Right kidney (tissue), 1 donor: Measurements from ENCODE around the gene WBP2.
"Not testable (repeated sequence)": the region's sequence is repeated elsewhere in the genome, so short reads cannot be mapped to it uniquely, and the experiment has no call there.

Source experiments
- DNase-seq: peaks from one replicate; pipeline ENCODE4 v3.0.0-alpha.2; 2016

Gene WBP2

DNA sequence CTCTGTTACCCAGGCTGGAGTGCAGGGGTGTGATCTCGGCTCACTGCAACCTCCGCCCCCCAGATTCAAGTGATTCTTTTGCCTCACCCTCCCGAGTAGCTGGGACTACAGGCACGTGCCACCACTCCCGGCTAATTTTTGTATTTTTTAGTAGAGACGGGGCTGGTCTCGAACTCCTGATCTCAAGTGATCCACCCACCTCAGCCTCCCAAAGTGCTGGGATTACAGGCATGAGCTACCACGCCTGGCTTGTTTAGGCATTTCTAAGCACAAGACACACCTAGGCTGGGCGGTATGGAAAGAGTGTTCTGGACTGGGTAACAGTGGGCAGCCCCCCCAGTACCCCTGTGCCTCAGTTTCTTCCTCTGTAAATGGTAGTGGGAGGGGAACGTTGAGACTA is 15.1 kb upstream of the WBP2 start:
- DNase-seq, result not testable (repeated sequence)

DNA sequence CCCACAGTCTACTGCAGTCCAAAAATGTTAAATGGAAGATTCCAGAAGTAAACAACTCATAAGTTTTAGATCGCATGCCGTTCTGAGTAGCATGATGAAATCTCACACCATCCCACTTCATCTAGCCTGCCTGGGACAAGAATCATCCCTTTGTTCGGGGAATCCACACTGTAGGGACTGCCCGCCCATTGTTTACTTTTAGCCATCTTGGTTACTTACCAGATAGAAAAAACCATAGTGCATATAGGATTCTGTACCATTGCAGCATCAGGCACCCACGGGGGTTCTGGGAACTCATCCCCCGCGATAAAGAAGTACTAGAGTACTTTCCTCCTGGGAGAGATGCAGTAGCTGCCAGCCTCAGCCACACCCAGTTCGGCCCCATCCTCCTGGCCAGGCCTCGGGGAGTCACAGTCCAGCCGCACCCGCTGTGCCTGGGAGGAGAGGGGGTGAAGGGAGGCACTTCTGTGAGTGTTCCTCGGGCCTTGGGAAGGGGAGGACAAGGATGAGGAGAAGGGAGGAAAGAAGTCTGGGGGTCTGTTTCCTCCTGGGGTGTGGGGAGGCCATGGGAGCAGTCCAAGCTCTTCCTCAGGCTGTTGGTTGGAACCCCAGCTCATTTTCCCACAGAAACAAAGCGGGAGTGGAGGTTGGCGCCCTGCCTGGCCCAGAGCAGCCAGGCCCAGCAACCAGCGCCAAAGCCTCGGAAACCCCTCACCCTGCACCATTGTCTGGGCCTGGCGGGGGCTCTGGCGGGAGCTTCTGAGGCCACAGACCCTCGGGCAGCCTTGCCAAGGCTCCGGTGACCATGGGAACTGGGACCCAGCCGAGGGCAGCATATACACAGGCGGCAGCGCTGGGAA is 14.4 kb upstream of the WBP2 start:
- no peak for DNase-seq

DNA sequence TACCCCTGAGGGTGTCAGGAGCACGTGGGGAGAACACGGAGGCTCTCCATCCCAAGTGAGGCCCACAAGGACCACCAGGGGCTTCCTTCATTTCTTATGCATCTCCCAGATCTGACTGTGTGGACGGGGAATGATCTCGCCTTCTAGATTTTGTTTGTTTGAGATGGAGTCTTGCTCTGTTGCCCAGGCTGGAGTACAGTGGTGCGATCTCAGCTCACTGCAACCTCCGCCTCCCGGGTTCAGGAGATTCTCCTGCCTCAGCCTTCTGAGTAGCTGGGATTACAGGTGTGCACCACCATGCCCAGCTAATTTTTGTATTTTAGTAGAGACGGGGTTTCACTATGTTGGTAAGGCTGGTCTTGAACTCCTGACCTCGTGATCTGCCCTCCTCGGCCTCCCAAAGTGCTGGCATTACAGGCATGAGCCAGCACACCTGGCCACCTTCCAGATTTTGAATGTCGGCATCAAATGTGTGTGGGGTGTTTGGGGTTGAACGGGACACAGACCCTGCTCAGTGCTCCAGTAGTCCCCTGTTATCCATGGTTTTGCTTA is 13.7 kb upstream of the WBP2 start:
- DNase-seq, result not testable (repeated sequence)

DNA sequence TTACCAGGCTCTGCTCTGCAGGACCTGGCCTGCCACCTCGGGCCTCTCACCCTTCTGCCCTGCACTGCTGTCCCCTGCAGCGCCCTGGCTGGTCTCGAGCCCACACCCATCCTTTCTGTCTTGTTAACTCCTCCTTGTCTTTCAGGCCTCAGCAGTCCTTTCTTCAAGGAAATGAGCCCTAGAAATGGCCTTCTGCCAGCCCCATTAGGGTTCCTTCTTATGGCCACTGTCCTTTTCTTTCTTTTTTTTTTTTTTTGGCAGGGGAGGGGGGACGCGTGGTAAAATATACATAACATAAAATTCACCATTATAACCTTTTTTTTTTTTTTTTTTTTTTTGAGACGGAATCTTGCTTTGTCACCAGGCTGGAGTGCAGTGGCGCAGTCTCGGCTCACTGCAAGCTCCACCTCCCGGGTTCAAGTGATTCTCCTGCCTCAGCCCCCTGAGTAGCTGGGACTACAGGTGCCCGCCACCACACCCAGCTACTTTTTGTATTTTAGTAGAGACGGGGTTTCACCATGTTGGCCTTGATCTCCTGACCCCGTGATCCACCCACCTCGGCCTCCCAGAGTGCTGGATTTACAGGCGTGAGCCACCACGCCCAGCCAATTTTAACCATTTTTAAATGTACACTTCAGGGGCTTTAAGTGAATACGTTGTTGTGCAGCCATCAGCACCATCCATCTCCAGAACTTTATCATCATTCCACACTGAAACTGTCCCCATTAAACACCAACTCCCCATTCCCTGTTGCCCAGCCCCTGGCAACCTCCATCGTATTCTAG is 10.5 kb upstream of the WBP2 start:
- not testable (repeated sequence) for DNase-seq

DNA sequence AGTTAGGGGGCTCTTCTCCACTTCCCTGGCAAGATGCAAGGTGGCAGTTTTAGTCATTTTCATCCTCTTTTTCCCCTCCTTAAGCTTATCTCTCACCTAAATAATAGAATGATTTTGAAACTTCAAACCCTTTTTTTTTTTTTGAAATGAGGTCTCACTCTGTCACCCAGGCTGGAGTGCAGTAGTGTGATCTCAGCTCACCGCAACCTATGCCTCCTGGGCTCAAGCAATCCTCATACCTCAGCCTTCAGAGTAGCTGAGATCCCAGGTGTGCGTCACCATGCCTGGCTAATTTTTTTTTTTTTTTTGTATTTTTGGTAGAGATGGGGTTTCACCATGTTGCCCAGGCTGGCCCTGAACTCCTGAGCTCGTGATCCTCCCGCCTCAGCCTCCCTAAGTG is 9.8 kb upstream of the WBP2 start:
- not testable (repeated sequence) for DNase-seq

DNA sequence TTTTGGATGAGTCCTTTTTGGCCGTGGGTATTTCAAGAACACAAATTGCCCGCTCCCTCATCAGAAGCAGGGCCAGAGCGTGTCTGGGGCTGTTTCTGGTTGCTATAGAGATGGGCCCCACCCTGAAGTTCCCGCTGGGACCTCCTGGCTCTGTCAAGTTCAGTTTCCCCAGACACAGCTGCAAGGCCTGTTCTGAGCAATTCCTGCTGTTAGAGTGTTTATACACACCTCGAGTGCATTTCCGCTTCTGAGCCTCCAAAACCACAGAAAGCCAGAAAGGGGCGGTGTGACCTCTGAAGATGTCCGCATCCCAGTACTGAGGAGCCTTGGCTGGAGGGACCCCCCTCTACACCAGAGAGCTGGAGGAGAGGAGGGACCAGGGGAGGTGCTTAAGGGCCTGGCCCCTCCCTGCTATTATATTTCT is 9.3 kb upstream of the WBP2 start:
- DNase-seq, result no peak

DNA sequence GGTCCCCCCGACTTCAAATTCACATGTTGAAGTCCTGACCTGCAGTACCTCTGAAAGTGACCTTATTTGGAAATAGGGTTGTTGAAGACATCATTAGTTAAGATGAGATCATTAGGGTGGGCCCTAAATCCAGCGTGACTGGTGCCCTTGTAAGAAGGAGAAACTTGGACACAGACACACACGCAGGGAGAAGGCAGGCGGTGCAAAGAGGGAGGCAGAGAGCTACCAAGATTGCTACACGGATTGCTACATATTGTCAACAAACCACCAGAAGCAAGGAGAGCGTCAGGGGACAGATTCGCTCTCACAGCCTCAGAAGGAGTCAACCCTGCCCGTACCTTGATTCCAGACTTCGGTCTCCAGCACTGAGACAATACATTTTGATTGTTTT is 6.8 kb upstream of the WBP2 start:
- no peak for DNase-seq

DNA sequence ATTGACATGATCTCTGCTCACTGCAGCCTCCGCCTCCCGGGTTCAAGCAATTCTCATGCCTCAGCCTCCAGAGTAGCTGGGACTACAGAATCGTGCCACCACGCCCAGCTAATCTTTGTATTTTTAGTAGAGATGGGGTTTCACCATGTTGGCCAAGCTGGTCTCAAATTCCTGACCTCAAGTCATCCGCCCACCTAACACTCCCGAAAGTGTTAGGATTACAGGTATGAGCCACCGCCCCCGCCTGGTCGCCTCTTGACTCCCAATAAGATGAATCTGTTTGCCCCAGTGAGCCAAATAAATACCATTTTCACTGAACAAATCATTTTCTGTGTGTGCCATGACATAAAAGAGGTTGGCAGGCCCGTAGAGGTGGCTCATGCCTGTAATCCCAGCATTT is 4.2 kb upstream of the WBP2 start:
- not testable (repeated sequence) for DNase-seq

DNA sequence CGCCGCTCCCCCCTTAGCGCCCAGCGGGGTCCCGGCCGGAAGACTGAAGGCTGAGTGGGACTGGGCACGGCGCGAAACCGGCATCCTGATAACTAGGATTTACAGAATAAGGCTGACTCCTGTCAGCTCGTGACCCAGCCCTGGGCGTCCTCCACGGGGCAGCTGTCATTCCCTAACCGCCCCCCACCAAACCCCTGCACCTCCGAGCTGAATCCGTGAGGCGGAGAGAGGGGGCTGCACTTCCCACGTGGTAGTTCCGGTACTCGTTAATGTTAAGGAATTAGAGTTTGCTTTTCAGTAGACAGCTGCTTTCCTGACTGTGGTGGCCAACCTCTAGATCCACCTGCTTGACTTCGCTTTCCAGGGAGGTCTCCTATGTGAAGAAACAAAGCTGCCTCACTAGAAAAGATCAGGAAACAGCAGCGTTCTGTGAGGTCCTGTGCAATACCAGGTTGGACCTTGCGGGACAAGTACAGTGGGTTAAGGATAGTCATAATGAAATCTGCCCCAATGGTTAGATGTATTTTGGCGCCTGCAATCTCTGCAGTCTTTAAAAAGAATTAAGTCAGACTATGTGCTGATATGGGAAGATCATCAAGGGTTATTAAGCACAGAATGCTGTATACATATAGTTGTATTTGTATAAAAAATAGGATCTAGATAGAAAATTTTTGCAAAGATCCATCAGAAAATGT is 1.1 kb upstream of the WBP2 start:
- no peak for DNase-seq

DNA sequence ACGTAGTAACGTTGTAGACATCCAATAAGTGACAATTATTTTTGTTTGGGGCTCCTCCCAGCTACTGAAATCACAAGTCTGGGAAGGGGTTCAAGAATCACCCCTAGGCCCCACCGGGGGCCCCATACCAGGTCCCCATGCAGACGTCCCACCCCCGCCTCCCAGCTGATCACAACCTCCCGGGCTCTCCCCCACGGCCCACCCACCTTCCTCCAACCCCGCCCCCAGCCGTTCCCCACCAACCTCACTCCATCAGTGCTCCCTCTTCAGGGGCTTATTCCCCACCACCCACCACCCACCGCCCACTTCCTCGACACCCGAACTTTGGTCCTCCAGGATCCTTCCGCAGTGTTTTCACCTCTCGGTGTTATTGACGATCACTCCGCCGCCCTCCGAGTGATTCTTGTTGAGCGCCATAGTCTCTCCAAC is 240 bp downstream of the WBP2 start:
- no peak for DNase-seq

DNA sequence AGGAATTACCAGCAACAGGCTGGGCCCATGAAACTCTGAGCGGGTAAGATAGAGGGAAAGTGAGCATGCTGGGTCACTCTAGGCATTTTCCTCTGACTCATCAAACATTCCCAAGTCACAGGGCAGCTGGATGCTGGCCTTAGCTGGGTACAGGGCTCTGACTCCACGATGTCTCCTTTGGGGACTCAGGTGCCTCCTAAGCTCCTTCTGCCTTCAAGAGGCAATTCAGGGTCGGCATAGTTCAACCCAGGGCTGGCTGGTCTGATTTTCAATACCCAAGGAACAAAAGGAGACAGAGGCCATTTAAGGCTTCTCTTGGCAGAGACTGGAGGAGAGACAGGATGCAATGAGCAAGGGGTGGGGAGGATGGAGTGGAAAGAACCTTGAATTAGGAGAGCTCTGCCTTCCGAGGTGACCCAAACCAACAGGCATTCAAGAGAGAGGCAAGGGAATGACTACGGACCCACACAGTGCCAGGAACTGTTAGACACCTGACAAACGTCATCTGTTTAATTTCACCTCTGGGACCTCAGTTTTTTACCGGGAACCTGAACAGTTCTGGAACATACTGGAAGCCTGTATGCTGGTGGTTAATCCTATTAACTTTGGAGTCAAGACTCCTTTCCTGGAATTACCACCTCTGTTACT is 910 bp downstream of the WBP2 start:
- DNase-seq, result no peak

DNA sequence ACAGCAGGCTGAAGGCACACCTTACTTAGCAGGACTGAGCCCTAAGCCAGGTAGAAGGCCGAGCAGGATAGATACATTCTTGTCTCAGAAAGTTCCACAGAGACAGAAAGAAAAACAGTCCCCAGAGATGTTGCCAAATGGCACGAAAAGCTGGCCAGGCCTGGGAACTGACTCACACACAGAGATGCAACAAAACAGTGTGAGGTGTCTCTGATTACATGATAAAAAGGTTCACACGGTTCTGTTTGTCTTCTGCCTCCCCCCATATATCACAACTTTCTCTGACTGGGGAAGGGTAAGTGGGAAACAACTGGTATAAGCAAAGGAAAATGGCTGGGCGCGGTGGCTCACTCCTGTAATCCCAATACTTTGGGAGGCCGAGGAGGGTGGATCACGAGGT is 1.7 kb downstream of the WBP2 start:
- DNase-seq, result no peak

DNA sequence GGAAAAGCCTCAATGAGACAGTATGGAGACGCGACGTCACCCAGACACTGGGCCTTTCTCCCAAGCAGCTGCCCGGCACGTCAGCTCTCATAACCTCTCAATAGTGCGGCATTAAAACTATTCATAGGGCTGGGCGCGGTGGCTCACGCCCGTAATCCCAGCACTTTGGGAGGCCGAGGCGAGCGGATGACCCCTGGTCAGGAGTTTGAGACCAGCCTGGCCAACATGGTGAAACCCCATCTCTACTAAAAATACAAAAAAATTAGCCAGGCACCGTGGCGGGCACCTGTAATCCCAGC is 3.5 kb downstream of the WBP2 start:
- DNase-seq, result not testable (repeated sequence)

DNA sequence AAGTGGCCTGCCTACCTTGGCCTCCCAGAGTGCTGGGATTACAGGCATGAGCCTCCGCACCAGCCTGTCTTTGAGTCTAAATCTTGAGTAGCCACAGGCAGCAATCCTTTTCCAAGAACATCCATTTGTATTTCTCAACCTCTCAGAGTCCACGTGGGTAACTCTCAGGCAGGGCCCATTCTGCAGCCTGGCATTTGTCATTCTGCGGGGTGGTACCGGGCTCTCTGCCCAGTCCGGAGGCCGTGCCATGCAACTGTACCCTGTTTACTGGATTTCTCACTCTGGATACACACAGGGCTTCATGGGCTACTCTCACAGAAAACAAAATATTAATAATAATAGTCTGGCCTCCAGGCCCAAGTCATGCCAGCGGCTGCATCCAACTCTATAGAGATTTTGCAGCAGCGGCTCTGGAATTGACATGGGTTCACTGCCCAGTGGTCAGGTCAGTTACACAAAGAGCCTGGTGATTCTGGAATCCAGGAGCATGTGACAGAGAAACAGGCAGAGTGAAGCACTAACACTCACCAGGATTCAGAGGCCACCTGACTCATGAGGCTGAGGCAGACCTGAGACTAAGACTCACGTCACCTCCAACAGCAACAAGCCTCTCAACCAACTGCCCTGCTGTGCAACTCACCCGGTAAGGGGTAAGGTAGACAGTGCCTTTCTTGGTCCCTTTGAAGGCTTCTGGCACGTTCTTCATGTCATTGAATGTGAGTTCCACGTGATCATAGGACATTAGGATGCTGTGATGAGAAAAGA is 4.0 kb downstream of the WBP2 start:
- no peak for DNase-seq

DNA sequence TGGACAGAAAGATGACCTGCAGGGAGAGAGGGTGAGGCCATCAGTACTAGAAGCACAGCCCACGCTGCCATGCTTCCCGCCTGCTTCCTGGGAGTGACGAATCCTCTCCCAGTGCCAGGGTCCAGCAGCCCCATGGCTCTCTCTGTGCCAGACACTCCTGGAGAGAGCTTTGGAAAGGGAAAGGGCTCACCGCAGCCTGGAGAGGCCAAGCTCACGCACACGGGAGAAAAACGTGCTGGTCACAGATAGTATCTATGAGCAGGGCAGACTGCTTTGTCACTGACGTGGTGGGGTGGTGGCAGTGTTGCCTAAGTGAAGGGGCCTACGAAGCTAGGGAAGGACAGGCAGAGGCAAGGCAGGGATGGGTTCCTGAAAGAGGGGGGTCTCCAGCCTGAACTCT is 5.4 kb downstream of the WBP2 start:
- no peak for DNase-seq

DNA sequence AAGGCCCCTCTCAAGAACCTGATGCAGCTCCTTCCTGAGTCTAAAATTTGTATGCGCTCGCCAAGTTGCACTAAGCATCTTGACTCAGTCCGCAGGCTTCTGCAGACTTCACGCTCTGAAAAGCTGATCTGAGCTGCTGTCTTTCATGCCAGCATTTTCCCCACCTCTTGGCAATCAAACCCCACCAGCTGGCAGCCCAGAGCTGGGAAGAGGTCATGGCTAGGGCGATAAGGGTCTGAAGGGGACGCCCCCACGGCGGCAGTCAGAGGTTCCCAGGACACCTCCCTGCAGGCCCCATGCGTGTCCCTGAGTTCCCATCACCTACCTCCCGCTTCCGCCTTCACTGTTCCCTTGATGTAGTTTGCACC is 5.9 kb downstream of the WBP2 start:
- no peak for DNase-seq

DNA sequence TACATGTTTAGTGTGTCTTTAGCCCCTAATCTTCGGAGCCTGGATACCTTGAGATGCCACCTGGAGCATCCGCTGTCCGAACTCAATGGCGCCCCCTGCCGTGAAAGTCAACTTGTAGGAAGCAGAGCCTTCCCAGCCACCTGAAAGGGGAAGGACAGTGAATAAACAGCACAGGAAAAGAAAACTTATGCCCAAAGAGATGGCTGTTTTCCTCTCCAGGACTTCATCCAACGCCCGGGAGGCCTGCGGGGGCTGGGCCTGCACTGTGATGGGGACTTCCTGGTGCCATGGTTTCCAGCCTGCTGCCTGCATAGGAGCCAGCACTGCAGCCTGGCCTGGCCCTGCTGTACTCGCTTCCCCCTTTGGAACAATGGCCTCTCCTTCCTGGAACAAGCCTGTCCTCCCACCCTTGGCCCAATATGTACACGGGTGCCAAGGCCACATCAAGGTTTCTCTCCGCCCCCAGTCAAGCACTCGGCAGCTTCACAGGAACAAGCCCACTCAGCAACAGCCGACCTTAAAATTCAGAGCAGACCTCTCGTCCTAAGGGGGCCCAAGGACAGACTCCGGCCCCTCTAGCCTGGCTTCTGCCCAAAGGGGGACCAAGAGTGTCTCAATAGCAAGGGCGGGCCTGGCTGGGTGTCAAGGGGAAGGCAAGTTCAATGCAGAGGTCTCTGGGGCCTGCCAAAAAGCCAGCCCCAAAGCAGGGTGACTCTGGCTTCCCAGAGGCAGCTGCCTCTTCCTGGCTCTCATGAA is 6.4 kb downstream of the WBP2 start:
- DNase-seq, result no peak

DNA sequence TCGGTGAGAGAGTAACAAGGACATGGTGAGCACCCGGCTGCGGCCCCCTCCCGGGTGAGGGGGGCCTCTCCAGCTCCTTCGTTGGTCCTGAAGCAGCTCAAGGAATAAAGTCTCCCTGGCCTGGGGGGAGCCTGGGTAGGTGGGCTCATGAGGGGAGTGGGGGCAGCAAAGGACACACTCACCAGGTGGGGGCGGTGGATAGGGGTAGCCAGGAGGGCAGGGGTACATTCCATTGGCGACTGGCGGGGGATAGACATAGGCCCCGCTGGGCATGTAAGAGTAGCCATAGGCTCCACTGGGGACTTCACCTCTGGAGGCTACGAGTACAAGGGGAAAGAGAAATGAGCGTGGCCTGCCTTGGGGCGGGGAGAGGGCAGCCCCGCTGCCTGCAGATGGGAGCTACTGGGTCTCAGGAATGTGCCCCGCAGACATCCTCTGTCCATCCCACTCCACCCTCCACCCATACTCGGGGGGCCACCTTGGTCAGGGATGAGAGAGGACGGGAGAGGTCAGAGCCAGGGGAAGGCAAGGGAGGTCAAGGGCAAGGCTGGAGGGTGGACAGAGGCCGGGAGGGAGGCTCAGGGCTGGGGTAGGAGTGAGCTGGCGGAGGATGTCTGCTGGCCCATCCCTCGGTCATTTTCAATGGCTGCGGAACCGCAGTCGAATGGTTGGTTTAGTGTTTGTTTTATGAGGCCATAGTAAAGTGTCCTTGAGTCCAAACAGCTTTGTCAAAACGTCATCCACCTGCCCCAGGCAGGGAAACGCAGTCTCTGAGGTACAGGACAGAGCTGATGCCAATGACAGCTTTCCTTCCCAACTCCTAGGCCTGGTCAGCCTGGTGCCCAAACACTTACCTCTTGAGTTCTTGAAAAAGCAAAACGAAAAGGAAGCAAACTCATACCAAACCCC is 7.3 kb downstream of the WBP2 start:
- no peak for DNase-seq

DNA sequence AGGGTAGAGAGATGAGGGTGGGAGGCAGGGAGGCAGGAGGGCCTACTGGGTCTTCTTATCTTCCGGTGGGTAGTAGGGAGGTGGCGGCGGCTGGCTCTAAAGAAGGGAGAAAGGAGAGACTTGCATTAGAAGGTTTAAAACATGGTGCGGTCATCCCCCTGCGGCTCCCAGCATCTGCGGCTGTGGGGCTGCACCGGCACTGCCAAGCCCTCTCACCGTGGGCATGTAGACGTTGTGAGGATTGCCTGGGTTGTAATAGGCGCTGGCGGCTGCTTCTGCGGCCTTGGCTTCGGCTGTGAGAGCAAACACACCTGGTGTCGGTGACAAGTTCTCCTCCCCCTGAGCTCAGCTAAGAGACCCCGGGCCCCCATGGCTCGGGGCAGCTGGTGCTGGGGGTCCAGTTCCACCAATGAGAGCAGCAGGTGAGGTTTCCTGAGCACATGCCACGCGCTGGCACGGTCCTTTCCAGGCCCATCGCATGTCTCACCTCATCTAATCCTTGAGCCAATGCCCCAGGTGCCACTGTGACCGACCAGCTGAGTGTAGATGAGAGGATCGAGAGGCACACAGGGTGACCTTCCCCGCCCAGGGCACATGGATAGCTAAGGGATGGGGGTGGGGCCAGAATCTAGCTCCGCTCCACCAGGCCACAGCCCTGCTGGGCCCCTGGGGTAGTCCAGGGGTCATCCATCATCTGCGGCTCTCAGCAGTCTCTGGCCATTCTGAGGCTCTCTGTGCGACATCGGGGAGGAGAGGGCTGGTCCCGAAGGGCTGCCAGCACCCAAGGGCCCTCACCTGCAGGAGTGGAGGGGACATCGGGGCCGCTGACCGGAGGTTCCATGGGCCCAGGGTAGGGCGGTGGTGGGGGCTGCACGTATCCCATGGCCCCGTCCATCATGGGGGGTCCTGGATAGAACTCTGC is 8.2 kb downstream of the WBP2 start:
- DNase-seq, result no peak
